DND-41 (cell line): ENCODE data around the gene ULK1.

Experiments used
- ATAC-seq: fragments of 200-7000 bp; cut with Tn5 transposase; 3 replicates; pipeline ENCODE4 v1.9.1; 2021; ENCODE audit warnings: low read depth; ENCODE audit not compliant: insufficient read depth
- DNase-seq: peaks from one replicate; pipeline ENCODE4 v3.0.0-alpha.2; 2020
- H2AFZ ChIP-seq: 2 replicates; pipeline ENCODE4 v1.6.0; 2012; ENCODE audit warnings: low read depth, low read length
- H3K27ac ChIP-seq: 2 replicates; pipeline ENCODE4 v1.5.1; 2012; ENCODE audit warnings: low read length, inconsistent platforms
- H3K27me3 ChIP-seq: fragments of 200-600 bp; sonication (generic); 2 replicates; pipeline ENCODE4 v1.6.0; 2012; ENCODE audit warnings: low read length, mild to moderate bottlenecking, inconsistent platforms; ENCODE audit not compliant: insufficient read depth, poor library complexity
- H3K36me3 ChIP-seq: 2 replicates; pipeline ENCODE4 v1.5.1; 2012; ENCODE audit warnings: low read length, inconsistent platforms; ENCODE audit not compliant: insufficient read depth
- H3K4me1 ChIP-seq: 2 replicates; pipeline ENCODE4 v1.5.1; 2012; ENCODE audit warnings: mild to moderate bottlenecking, low read length; ENCODE audit not compliant: insufficient read depth
- H3K4me2 ChIP-seq: 2 replicates; pipeline ENCODE4 v1.6.0; 2012; ENCODE audit warnings: mild to moderate bottlenecking, moderate library complexity, low read length, inconsistent platforms; ENCODE audit not compliant: insufficient read depth
- H3K4me3 ChIP-seq, 2 experiments: fragments of 200-600 bp in 1 of 2; shearing (Covaris generic) in 1 of 2; 2 replicates each; pipeline ENCODE4 v1.5.1; 2012 to 2016; ENCODE audit warnings: inconsistent platforms in 2 of 2, low read length in 2 of 2, mild to moderate bottlenecking in 2 of 2, low read depth in 1 of 2, moderate library complexity in 1 of 2
- H3K79me2 ChIP-seq: 2 replicates; pipeline ENCODE4 v1.6.0; 2012; ENCODE audit warnings: low read length, inconsistent platforms; ENCODE audit not compliant: insufficient read depth
- H3K9ac ChIP-seq: 2 replicates; pipeline ENCODE4 v1.6.0; 2012; ENCODE audit warnings: low read depth, mild to moderate bottlenecking, inconsistent platforms, low read length, moderate library complexity
- H3K9me3 ChIP-seq: 2 replicates; pipeline ENCODE4 v1.5.1; 2012; ENCODE audit warnings: low read length, moderate library complexity, mild to moderate bottlenecking, inconsistent platforms; ENCODE audit not compliant: insufficient read depth, severe bottlenecking
- H4K20me1 ChIP-seq: 2 replicates; pipeline ENCODE4 v1.6.0; 2012; ENCODE audit warnings: low read length; ENCODE audit not compliant: insufficient read depth
- CTCF ChIP-seq: IDR thresholded peaks from 2 replicates; pipeline ENCODE4 v1.5.1; 2012; ENCODE audit warnings: borderline replicate concordance, low read length, moderate library complexity, mild to moderate bottlenecking; ENCODE audit not compliant: poor library complexity, severe bottlenecking; ENCODE audit errors: extremely low read depth
- EZH2 ChIP-seq: IDR thresholded peaks from 3 replicates; pipeline ENCODE4 v1.6.1; 2012; ENCODE audit warnings: borderline replicate concordance, low read depth, mild to moderate bottlenecking, moderate library complexity, low read length, inconsistent platforms; ENCODE audit not compliant: severe bottlenecking

ULK1 gene

GRCh38 chr12:131939007-131939406, 44.6 kb downstream of the ULK1 start:
- Histone ChIP-seq H2AFZ (no peak overlapping the region), H3K4me2 (no peak overlapping the region), H3K36me3 (peaks cover 72% of the 10 kb centered on the region), H3K27ac (no peak overlapping the region), H3K4me3 (no peak overlapping the region), H4K20me1 (peaks cover 18% of the 10 kb centered on the region), H3K9ac (no peak overlapping the region), H3K4me1 (no peaks in the 10 kb centered on the region), H3K27me3 (no peaks in the 10 kb centered on the region), H3K9me3 (no peaks in the 10 kb centered on the region), H3K79me2 (peaks cover 2% of the 10 kb centered on the region; the same call in 1 of the 2 replicates)
- no peak for DNase-seq
- no peak for ATAC-seq
- TF ChIP-seq EZH2 (no peak), CTCF (no peak)

GRCh38 chr12:131940141-131940547, 45.7 kb downstream of the ULK1 start:
- Histone ChIP-seq H3K9ac (no peak overlapping the region), H3K4me3 (no peak overlapping the region), H3K4me1 (no peaks in the 10 kb centered on the region), H3K4me2 (no peak overlapping the region), H3K9me3 (no peaks in the 10 kb centered on the region), H3K27me3 (no peaks in the 10 kb centered on the region), H3K36me3 (peaks cover 69% of the 10 kb centered on the region), H3K27ac (no peak overlapping the region), H2AFZ (no peak overlapping the region), H4K20me1 (peaks cover 18% of the 10 kb centered on the region), H3K79me2 (peaks cover 2% of the 10 kb centered on the region; the same call in 1 of the 2 replicates)
- ATAC-seq (no peak), DNase-seq (no peak)
- TF ChIP-seq CTCF, result no peak
- no peak for TF ChIP-seq EZH2

GRCh38 chr12:131941116-131941986, 46.9 kb downstream of the ULK1 start:
- H3K79me2 ChIP-seq, result peaks cover 2% of the 10 kb centered on the region; the same call in 1 of the 2 replicates
- no peaks in the 10 kb centered on the region for H3K4me1 ChIP-seq
- H3K4me3 ChIP-seq, result no peak overlapping the region
- no peaks in the 10 kb centered on the region for H3K27me3 ChIP-seq
- no peak for DNase-seq
- H3K36me3 ChIP-seq, result peaks cover 64% of the 10 kb centered on the region
- no peak overlapping the region for H3K4me2 ChIP-seq
- peaks cover 18% of the 10 kb centered on the region for H4K20me1 ChIP-seq
- no peak for ATAC-seq
- no peak overlapping the region for H3K27ac ChIP-seq
- H3K9ac ChIP-seq, result no peak overlapping the region
- H2AFZ ChIP-seq, result no peak overlapping the region
- no peaks in the 10 kb centered on the region for H3K9me3 ChIP-seq
- TF ChIP-seq EZH2, result no peak

- no peak overlapping the region for H3K27ac ChIP-seq
- H3K9me3 ChIP-seq, result no peaks in the 10 kb centered on the region
- H3K79me2 ChIP-seq, result peaks cover 2% of the 10 kb centered on the region; the same call in 1 of the 2 replicates
- ATAC-seq (no peak), DNase-seq (no peak)
- no peaks in the 10 kb centered on the region for H3K4me1 ChIP-seq
- H4K20me1 ChIP-seq, result peaks cover 18% of the 10 kb centered on the region
- H3K9ac ChIP-seq, result no peak overlapping the region
- H3K36me3 ChIP-seq, result peaks cover 60% of the 10 kb centered on the region
- TF ChIP-seq CTCF, result no peak
- no peak for TF ChIP-seq EZH2
- H2AFZ ChIP-seq, result no peak overlapping the region
- H3K4me3 ChIP-seq, result no peak overlapping the region
- no peaks in the 10 kb centered on the region for H3K27me3 ChIP-seq
- no peak overlapping the region for H3K4me2 ChIP-seq
Observed at GRCh38 chr12:131941987-131942341, 47.5 kb downstream of the ULK1 start.
